ENCODE data around the gene CSNK1D.
A peak's percentile ranks its signal among the peaks of the same experiment; 100 is the strongest.

Gene CSNK1D

GRCh38 chr17:82247856-82248671 is 25.4 kb downstream of the CSNK1D start:
- no peak for DNase-seq

GRCh38 chr17:82247182-82247823 is 26.2 kb downstream of the CSNK1D start:
- DNase-seq: no peak

GRCh38 chr17:82246365-82247181 is 26.9 kb downstream of the CSNK1D start:
- no peak for DNase-seq

- no peak for DNase-seq
These were observed 27.5 kb downstream of the CSNK1D start for GRCh38 chr17:82246040-82246364.

GRCh38 chr17:82245134-82246039 is 28.1 kb downstream of the CSNK1D start:
- DNase-seq: no peak

- DNase-seq: no peak
These were observed 28.9 kb downstream of the CSNK1D start for GRCh38 chr17:82244413-82245133.

GRCh38 chr17:82243648-82244412 is 29.7 kb downstream of the CSNK1D start:
- DNase-seq: no peak

GRCh38 chr17:82242977-82243647 is 30.4 kb downstream of the CSNK1D start:
- DNase-seq: no peak

GRCh38 chr17:82242698-82242976 is 30.9 kb downstream of the CSNK1D start:
- DNase-seq: no peak

GRCh38 chr17:82241926-82242697 is 31.4 kb downstream of the CSNK1D start:
- no peak for DNase-seq

GRCh38 chr17:82241183-82241925 is 32.1 kb downstream of the CSNK1D start:
- no peak for DNase-seq

GRCh38 chr17:82240506-82241182 is 32.9 kb downstream of the CSNK1D start:
- DNase-seq: no peak

- DNase-seq: no peak
These were observed 33.5 kb downstream of the CSNK1D start for GRCh38 chr17:82239926-82240505.

- no peak for DNase-seq
These were observed 34.0 kb downstream of the CSNK1D start for GRCh38 chr17:82239401-82239925.

GRCh38 chr17:82238472-82239201 is 34.9 kb downstream of the CSNK1D start:
- peak; percentile 44 for DNase-seq

GRCh38 chr17:82237746-82238471 is 35.6 kb downstream of the CSNK1D start:
- DNase-seq: no peak

All from NCI-H2227 treated with DMSO at 0.1 percent for 48 hours (cell line).